ENCODE data around the gene SLC39A5. TPM values are rescaled to one million over a fixed set of nuclear protein-coding genes. Genes with fewer than 3 reads are reported as not detected.

Gene SLC39A5
- total RNA-seq, 2 donors from 2014 or later: 306 to 333 TPM

DNA sequence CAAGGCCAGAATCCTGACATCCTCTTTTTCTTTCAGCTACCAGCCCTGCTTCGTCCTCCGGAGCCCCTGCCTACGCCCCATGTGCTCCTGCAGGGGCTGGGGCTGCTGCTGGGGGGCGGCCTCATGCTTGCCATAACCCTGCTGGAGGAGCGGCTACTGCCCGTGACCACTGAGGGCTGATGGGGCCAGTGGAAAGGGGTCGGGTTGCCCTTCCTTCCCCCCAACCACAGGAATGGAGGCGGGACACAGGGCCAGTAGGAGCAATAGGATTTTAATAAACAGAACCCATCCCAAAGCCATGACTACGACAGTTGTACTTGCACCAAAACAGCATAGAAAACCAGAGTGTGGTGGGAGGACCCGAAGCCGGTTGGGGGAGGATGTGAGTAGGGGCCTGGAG lies 7.7 kb downstream of the SLC39A5 start:
- intact Hi-C loops (cut with DNase I): no loop called here
- no peak for TF ChIP-seq POLR2A (IDR thresholded peaks at IDR 0.05)
- TF ChIP-seq, protein P1, sequence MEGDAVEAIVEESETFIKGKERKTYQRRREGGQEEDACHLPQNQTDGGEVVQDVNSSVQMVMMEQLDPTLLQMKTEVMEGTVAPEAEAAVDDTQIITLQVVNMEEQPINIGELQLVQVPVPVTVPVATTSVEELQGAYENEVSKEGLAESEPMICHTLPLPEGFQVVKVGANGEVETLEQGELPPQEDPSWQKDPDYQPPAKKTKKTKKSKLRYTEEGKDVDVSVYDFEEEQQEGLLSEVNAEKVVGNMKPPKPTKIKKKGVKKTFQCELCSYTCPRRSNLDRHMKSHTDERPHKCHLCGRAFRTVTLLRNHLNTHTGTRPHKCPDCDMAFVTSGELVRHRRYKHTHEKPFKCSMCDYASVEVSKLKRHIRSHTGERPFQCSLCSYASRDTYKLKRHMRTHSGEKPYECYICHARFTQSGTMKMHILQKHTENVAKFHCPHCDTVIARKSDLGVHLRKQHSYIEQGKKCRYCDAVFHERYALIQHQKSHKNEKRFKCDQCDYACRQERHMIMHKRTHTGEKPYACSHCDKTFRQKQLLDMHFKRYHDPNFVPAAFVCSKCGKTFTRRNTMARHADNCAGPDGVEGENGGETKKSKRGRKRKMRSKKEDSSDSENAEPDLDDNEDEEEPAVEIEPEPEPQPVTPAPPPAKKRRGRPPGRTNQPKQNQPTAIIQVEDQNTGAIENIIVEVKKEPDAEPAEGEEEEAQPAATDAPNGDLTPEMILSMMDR (IDR thresholded peaks at IDR 0.05): no peak
- peaks cover 51% of the 10 kb centered on the region for H3K4me1 ChIP-seq
- H3K4me3 ChIP-seq: no peak overlapping the region
- H3K9me3 ChIP-seq: no peaks in the 10 kb centered on the region
- WGBS, 2 donors: 78 to 82% methylated on average over 8 to 11 of the region's 11 CpGs
- H3K27me3 ChIP-seq: no peaks in the 10 kb centered on the region
- ATAC-seq (no peak), DNase-seq (no peak)
- H3K27ac ChIP-seq: peak overlapping the region in 3 of 4 donors; percentile 71 to 74 (median 73)
- H3K36me3 ChIP-seq (replicated peaks in 1 of 2; ENCODE audit: insufficient read depth in 1 of 2, low read depth in 2 of 2): peaks cover 2 to 6% of the 10 kb centered on the region in 2 donors

DNA sequence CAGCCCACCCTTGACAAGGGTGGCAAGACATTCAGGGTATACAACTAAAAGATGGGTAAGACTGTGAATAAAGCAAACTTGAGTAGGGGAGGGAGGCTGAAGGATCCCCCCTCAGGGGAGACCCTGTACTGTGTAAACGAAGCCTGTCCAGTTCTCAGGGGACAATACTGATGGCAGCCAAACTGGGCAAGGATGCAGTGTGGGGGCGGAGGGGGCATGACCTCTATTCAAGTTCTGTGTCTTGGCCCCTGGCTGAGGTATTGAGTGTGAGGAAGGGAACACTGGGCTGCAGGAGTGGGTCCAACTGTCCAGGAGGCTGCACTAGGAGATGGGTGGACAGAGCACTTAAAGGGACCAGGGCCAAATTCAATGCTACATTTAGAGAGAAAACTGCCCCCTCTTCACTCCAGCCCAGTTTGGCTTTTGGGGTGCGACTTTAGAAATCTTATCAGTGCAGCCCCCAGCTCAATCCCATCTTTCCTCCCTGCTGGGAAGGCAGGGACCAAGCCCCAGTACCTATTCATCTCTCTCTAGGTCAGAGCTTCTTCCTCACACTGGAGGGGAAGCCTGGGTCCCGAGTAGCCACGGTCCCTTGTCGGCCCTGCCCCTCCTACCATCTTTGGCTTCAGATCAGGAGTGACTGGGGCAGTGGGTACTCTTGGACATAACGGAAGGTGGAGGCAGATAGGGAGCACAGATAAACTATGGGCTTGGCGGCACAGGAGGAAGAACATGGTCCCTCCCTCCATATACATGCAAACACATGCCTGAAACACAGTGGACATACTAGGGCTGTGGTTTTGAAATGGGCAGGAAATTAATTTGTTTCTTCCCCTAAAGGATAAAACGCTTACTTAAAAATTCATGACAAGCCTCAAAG lies 11.8 kb downstream of the SLC39A5 start:
- H3K27ac ChIP-seq: no peak overlapping the region
- H3K36me3 ChIP-seq (replicated peaks in 1 of 2; ENCODE audit: insufficient read depth in 1 of 2, low read depth in 2 of 2): peaks cover 11 to 14% of the 10 kb centered on the region in 2 donors
- no peak for TF ChIP-seq POLR2A (IDR thresholded peaks at IDR 0.05)
- TF ChIP-seq, protein P1 (IDR thresholded peaks at IDR 0.05): no peak
- 68 to 89% methylated on average over 8 to 9 of the region's 9 CpGs for WGBS, 2 donors
- H3K27me3 ChIP-seq: no peaks in the 10 kb centered on the region
- peaks cover 42% of the 10 kb centered on the region for H3K4me1 ChIP-seq
- DNase-seq (no peak), ATAC-seq (no peak)
- no peaks in the 10 kb centered on the region for H3K9me3 ChIP-seq
- intact Hi-C loops (cut with DNase I): no loop called here
- H3K4me3 ChIP-seq: no peak overlapping the region

DNA sequence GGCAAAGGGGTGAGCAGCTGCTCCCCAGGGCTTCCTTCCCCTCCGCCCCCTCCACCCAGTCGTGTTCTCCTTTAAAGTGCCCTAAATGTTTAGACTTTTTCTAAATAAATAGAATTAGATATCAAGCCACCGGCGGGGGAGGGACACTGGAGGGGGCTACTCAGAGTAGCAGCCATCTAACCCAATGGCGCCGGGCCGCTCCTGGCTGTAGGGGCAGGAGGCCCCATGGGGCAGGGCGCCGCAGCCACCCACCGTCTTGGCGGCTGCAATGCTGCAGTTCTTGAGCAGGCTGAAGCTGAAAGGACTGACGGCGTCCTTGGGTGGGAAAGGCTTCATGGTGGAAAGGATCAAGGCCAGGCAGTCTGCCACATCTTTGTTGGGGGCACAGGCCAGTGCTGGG lies 13.1 kb downstream of the SLC39A5 start:
- H3K27ac ChIP-seq: peak overlapping the region; percentile 46 to 69 (median 56)
- peaks cover 15 to 22% of the 10 kb centered on the region in 2 donors for H3K36me3 ChIP-seq (replicated peaks in 1 of 2; ENCODE audit: insufficient read depth in 1 of 2, low read depth in 2 of 2)
- ATAC-seq (no peak), DNase-seq (peak in 1 of 4 donors; percentile 10)
- no peak overlapping the region for H3K4me3 ChIP-seq
- H3K4me1 ChIP-seq: peaks cover 34% of the 10 kb centered on the region
- WGBS, 2 donors: 84% methylated on average over 13 of the region's 13 CpGs
- no peak for TF ChIP-seq POLR2A (IDR thresholded peaks at IDR 0.05)
- TF ChIP-seq, protein P1 (IDR thresholded peaks at IDR 0.05): no peak
- intact Hi-C loops (cut with DNase I): no loop called here
- no peaks in the 10 kb centered on the region for H3K27me3 ChIP-seq
- H3K9me3 ChIP-seq: no peaks in the 10 kb centered on the region

DNA sequence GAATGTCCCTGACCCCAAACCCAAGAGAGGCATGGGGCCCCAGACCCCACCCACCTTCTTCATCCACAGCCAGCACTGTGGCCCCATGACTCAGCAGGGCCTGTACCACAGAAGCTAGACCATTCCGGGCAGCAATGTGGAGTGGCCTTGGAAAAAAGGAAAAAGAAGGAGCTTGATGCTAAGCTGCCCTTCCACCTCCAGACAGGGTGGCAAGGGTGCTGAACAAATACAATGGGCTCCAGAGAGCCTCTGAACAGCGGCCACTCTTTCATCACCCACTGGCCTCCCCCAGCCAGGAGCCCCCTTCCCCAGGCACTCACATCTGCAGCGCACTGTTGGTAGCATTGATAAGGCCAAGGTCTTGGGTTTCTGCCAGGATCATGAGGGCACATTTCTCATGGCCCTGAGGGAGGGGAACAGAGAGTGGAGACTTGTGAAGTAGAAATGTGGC lies 13.9 kb downstream of the SLC39A5 start:
- ATAC-seq (peak; percentile 85), DNase-seq (peak; percentile 71 to 86 (median 78))
- Histone ChIP-seq H3K9me3 (no peaks in the 10 kb centered on the region), H3K4me3 (no peak overlapping the region), H3K4me1 (peaks cover 34% of the 10 kb centered on the region), H3K36me3 (replicated peaks in 1 of 2; ENCODE audit: insufficient read depth in 1 of 2, low read depth in 2 of 2) (peaks cover 15 to 28% of the 10 kb centered on the region in 2 donors), H3K27me3 (no peaks in the 10 kb centered on the region), H3K27ac (peak overlapping the region; percentile 46 to 69 (median 56))
- TF ChIP-seq, protein P1 (IDR thresholded peaks at IDR 0.05): no peak
- no peak for TF ChIP-seq POLR2A (IDR thresholded peaks at IDR 0.05)
- intact Hi-C loops (cut with DNase I): no loop called here
- 4 to 12% methylated on average over 3 of the region's 3 CpGs for WGBS, 2 donors
